Fibroblast of lung (primary cell): ENCODE measurements around the gene NDUFA12. TPM values are rescaled to one million over a fixed set of nuclear protein-coding genes. Genes with fewer than 3 reads are reported as not detected.
A peak's percentile ranks its signal among the peaks of the same experiment; 100 is the strongest.
"Not testable (repeated sequence)": the region's sequence is repeated elsewhere in the genome, so short reads cannot be mapped to it uniquely, and the experiment has no call there.

Experiments used
- DNase-seq, 2 donors: peaks; one replicate each; pipeline versions ENCODE4 v3.0.0 to v3.0.0-alpha.2; 2010; ENCODE audit warnings: low read depth in 2 of 2
- H2AFZ ChIP-seq: 2 replicates; pipeline ENCODE4 v1.5.1; 2012; ENCODE audit warnings: low read length, control low read depth, inconsistent platforms
- H3K27ac ChIP-seq: 2 replicates; pipeline ENCODE4 v1.5.1; 2011; ENCODE audit warnings: low read length, control low read depth; ENCODE audit not compliant: insufficient read depth
- H3K27me3 ChIP-seq: 2 replicates; pipeline ENCODE4 v1.5.1; 2011; ENCODE audit warnings: mild to moderate bottlenecking, low read length; ENCODE audit not compliant: control insufficient read depth, insufficient read depth
- H3K36me3 ChIP-seq: 2 replicates; pipeline ENCODE4 v1.5.1; 2011; ENCODE audit warnings: low read length; ENCODE audit not compliant: control insufficient read depth, insufficient read depth
- H3K4me1 ChIP-seq: 2 replicates; pipeline ENCODE4 v1.5.1; 2011; ENCODE audit warnings: low read length; ENCODE audit not compliant: control insufficient read depth, insufficient read depth; ENCODE audit errors: extremely low read depth
- H3K4me2 ChIP-seq: 2 replicates; pipeline ENCODE4 v1.5.1; 2011; ENCODE audit warnings: low read length, control low read depth; ENCODE audit not compliant: insufficient read depth; ENCODE audit errors: extremely low read depth
- H3K4me3 ChIP-seq, 4 experiments: fragments of 200-600 bp in 1 of 4; sonication (generic) in 1 of 4; replicated peaks in 1 of 4; 2 replicates each; pipeline ENCODE4 v1.5.1; 2011 to 2016; ENCODE audit warnings: low read length in 4 of 4, low read depth in 3 of 4, mild to moderate bottlenecking in 3 of 4, control low read depth in 2 of 4, inconsistent platforms in 1 of 4, mixed read lengths in 1 of 4; ENCODE audit not compliant: insufficient read depth in 1 of 4; ENCODE audit errors: control extremely low read depth in 1 of 4
- H3K79me2 ChIP-seq: 2 replicates; pipeline ENCODE4 v1.5.1; 2012; ENCODE audit warnings: mild to moderate bottlenecking, low read length, inconsistent platforms; ENCODE audit not compliant: control insufficient read depth, insufficient read depth
- H3K9ac ChIP-seq: 2 replicates; pipeline ENCODE4 v1.5.1; 2011; ENCODE audit warnings: mild to moderate bottlenecking, low read length, control low read depth; ENCODE audit not compliant: insufficient read depth
- H3K9me3 ChIP-seq: 2 replicates; pipeline ENCODE4 v1.5.1; 2012; ENCODE audit warnings: low read depth, low read length; ENCODE audit not compliant: control insufficient read depth, insufficient read depth
- H4K20me1 ChIP-seq: 2 replicates; pipeline ENCODE4 v1.5.1; 2011; ENCODE audit warnings: low read length; ENCODE audit not compliant: control insufficient read depth, insufficient read depth; ENCODE audit errors: extremely low read depth
- EZH2 ChIP-seq: IDR thresholded peaks from 2 replicates; pipeline ENCODE4 v1.5.1; 2012; ENCODE audit warnings: low read length, control low read depth, mild to moderate bottlenecking; ENCODE audit errors: missing control alignments
- polyA plus RNA-seq, 2 donors: library from polyadenylated mRNA; depleted of rRNA in 1 of 2; stranded (reverse) in 1 of 2; unstranded in 1 of 2; fragments of >200 nt; gene quantifications; 2 replicates each; pipeline ENCODE4 v1.2.1, GENCODE V29; 2011 to 2012; ENCODE audit warnings: missing spikeins in 1 of 2
- total RNA-seq: library from RNA; depleted of rRNA; stranded (reverse); fragments of >200 nt; gene quantifications from 2 replicates; pipeline ENCODE4 v1.2.1, GENCODE V29; 2014
- TF ChIP-seq, protein P1 (sequence below), 2 donors: IDR thresholded peaks in 1 of 2; conservative IDR thresholded peaks in 1 of 2; 1 replicate in 1 of 2; 2 replicates in 1 of 2; pipeline ENCODE4 v1.5.1; 2011 to 2012; ENCODE audit warnings: low read length in 2 of 2, control low read depth in 1 of 2, inconsistent platforms in 1 of 2, low read depth in 1 of 2, mild to moderate bottlenecking in 1 of 2

Gene NDUFA12
- total and polyA plus RNA-seq, 2 donors (not counting 1 experiment from before 2014, with no cell fraction given) = 102 to 210 TPM

DNA sequence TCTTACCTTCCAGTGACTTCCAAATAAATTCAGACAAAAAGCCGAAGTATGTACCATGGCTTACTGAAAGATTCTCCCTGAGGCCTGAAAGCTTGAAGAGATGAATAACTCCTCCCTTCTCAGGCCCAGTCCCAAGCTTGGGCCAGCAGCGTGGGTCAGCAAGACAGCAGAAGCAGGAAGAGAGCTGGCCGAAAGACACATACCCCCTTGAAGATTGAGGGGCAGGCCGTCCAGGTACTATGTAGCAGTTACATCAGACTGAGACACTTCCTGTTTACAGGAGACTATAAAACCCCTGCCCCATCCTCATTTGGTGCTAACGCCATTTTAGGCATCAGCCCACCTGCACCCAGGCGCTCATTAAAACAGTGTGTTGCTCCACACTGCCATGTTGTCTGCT lies 15.0 kb downstream of the NDUFA12 start:
- no peak overlapping the region for H3K27ac ChIP-seq
- H3K4me2 ChIP-seq = no peak overlapping the region
- H2AFZ ChIP-seq = no peak overlapping the region
- TF ChIP-seq EZH2 = no peak
- TF ChIP-seq, protein P1, sequence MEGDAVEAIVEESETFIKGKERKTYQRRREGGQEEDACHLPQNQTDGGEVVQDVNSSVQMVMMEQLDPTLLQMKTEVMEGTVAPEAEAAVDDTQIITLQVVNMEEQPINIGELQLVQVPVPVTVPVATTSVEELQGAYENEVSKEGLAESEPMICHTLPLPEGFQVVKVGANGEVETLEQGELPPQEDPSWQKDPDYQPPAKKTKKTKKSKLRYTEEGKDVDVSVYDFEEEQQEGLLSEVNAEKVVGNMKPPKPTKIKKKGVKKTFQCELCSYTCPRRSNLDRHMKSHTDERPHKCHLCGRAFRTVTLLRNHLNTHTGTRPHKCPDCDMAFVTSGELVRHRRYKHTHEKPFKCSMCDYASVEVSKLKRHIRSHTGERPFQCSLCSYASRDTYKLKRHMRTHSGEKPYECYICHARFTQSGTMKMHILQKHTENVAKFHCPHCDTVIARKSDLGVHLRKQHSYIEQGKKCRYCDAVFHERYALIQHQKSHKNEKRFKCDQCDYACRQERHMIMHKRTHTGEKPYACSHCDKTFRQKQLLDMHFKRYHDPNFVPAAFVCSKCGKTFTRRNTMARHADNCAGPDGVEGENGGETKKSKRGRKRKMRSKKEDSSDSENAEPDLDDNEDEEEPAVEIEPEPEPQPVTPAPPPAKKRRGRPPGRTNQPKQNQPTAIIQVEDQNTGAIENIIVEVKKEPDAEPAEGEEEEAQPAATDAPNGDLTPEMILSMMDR (conservative IDR thresholded peaks at IDR 0.05 in 1 of 2, IDR thresholded peaks at IDR 0.05 in 1 of 2; ENCODE audit: low read depth in 1 of 2, low read length in 2 of 2) = no peak
- no peaks in the 10 kb centered on the region for H3K9me3 ChIP-seq
- H3K4me1 ChIP-seq = peaks cover 6% of the 10 kb centered on the region
- no peak for DNase-seq
- no peak overlapping the region for H3K9ac ChIP-seq
- no peaks in the 10 kb centered on the region for H3K79me2 ChIP-seq
- peaks cover 2% of the 10 kb centered on the region for H3K36me3 ChIP-seq
- no peaks in the 10 kb centered on the region for H4K20me1 ChIP-seq
- H3K27me3 ChIP-seq = no peaks in the 10 kb centered on the region
- no peak overlapping the region for H3K4me3 ChIP-seq

DNA sequence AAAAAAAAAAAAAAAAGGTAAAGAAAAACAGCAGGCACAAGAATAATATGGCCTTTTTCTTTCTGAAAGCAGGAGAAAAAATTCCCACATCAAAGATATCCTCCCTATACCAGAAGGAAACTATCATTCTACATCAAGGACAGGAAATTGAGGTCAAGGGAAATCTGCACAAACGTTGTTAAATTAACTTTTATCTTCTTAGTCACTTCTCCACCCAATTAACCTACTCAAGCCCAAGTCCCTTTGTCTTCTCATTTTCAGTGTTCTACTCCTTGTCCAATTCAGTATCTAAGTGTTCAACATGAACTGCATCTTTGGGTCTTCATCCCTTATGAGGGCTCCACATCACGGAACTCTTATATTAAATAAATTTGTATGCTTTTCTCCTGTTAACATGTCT lies 15.7 kb downstream of the NDUFA12 start:
- H3K4me2 ChIP-seq = no peak overlapping the region
- H4K20me1 ChIP-seq = no peaks in the 10 kb centered on the region
- DNase-seq = peak in 1 of 2 donors; percentile 35
- no peak overlapping the region for H3K27ac ChIP-seq
- H3K27me3 ChIP-seq = no peaks in the 10 kb centered on the region
- no peak overlapping the region for H3K9ac ChIP-seq
- H3K36me3 ChIP-seq = peaks cover 2% of the 10 kb centered on the region
- H3K4me1 ChIP-seq = peaks cover 12% of the 10 kb centered on the region
- H3K79me2 ChIP-seq = no peaks in the 10 kb centered on the region
- H3K4me3 ChIP-seq = no peak overlapping the region
- no peak overlapping the region for H2AFZ ChIP-seq
- H3K9me3 ChIP-seq = no peaks in the 10 kb centered on the region
- TF ChIP-seq, protein P1 (conservative IDR thresholded peaks at IDR 0.05 in 1 of 2, IDR thresholded peaks at IDR 0.05 in 1 of 2; ENCODE audit: low read depth in 1 of 2, low read length in 2 of 2) = no peak
- no peak for TF ChIP-seq EZH2

- Histone ChIP-seq H3K79me2 (no peaks in the 10 kb centered on the region), H2AFZ (no peak overlapping the region), H3K4me2 (no peak overlapping the region), H3K4me3 (no peak overlapping the region), H3K36me3 (no peaks in the 10 kb centered on the region), H3K9ac (no peak overlapping the region), H3K27ac (no peak overlapping the region), H3K27me3 (no peaks in the 10 kb centered on the region), H4K20me1 (no peaks in the 10 kb centered on the region), H3K4me1 (peaks cover 14% of the 10 kb centered on the region), H3K9me3 (no peaks in the 10 kb centered on the region)
- no peak for DNase-seq
- TF ChIP-seq, protein P1 (conservative IDR thresholded peaks at IDR 0.05 in 1 of 2, IDR thresholded peaks at IDR 0.05 in 1 of 2; ENCODE audit: low read depth in 1 of 2, low read length in 2 of 2) = no peak
- TF ChIP-seq EZH2 = no peak
These were observed 16.3 kb downstream of the NDUFA12 start for GRCh38 chr12:94987076-94987669.

DNA sequence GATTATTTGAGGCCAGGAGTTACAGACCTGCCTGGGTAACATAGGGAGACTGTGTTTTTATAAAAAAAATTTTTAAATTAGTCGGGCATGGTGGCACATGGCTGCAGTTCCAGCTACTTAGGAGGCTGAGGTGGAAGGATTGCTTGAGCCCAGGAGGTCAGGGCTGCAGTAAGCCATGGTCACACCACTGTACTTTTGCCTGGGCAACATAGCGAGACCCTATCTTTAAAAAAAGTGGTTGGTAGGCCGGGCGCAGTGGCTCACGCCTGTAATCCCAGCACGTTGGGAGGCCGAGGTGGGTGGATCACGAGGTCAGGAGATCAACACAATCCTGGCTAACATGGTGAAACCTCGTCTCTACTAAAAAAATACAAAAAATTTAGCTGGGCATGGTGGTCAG lies 18.4 kb downstream of the NDUFA12 start:
- not testable (repeated sequence) for H3K9me3 ChIP-seq, H3K9ac ChIP-seq, H2AFZ ChIP-seq, H3K36me3 ChIP-seq, H4K20me1 ChIP-seq, DNase-seq, H3K79me2 ChIP-seq, H3K27me3 ChIP-seq, H3K4me3 ChIP-seq, H3K4me2 ChIP-seq
- peaks cover 14% of the 10 kb centered on the region for H3K4me1 ChIP-seq
- H3K27ac ChIP-seq = peak overlapping the region; percentile 15
